ENCODE measurements around the gene PA2G4. TPM values are rescaled to one million over a fixed set of nuclear protein-coding genes. Genes with fewer than 3 reads are reported as not detected.
"Not testable (repeated sequence)": the region's sequence is repeated elsewhere in the genome, so short reads cannot be mapped to it uniquely, and the experiment has no call there.

The PA2G4 gene
- total RNA-seq, result 99.0 and 115 TPM in 2 replicates

DNA sequence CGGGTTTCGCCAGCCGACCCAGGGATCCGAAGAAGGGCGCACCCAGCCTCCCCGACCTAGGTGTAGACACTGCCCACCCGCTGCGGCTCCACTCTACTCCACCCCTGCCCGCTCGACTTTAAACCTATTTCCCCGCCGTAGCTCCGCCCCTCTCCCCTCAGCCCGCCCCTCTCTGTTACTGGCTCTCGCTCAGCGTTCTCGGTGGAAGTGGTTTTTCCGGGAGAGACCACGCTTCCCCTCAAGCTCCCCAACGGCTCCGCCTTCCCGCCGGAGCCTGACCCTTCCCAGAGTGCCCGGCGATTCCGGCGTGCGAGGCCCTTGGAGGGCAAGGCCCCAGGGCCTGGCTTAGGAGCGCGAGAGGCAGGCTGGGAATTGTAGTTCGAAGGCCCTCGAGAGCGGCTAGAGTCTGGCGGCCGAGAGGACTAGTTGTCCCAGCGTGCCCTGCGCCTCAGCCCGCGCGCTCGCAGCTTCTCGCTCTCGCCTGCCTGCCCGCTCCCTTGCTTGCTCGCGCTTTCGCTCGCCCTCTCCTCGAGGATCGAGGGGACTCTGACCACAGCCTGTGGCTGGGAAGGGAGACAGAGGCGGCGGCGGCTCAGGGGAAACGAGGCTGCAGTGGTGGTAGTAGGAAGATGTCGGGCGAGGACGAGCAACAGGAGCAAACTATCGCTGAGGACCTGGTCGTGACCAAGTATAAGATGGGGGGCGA is at the start of gene PA2G4:
PA2G4 (plus strand) TSS at position 451 of the 706 bp plus-strand sequence; CDS start at position 630, 179 bp downstream.
- H2AFZ ChIP-seq (ENCODE audit: low read length), result peak within 1 kb of the TSS; percentile 95
- peaks cover 27% of the 10 kb centered on the region for H3K36me3 ChIP-seq (ENCODE audit: insufficient read depth, low read length)
- peak within 1 kb of the TSS; percentile 83 for H3K4me2 ChIP-seq (ENCODE audit: insufficient read depth, low read length)
- no peaks in the 10 kb centered on the region for H3K27me3 ChIP-seq (ENCODE audit: insufficient read depth, low read length)
- peaks cover 3% of the 10 kb centered on the region for H4K20me1 ChIP-seq (ENCODE audit: insufficient read depth, low read length)
- H3K27ac ChIP-seq (ENCODE audit: low read depth, low read length), result peak within 1 kb of the TSS; percentile 73
- peak; percentile 98 for DNase-seq (ENCODE audit: insufficient read length, low spot score, missing footprints)
- TF ChIP-seq, protein P1, sequence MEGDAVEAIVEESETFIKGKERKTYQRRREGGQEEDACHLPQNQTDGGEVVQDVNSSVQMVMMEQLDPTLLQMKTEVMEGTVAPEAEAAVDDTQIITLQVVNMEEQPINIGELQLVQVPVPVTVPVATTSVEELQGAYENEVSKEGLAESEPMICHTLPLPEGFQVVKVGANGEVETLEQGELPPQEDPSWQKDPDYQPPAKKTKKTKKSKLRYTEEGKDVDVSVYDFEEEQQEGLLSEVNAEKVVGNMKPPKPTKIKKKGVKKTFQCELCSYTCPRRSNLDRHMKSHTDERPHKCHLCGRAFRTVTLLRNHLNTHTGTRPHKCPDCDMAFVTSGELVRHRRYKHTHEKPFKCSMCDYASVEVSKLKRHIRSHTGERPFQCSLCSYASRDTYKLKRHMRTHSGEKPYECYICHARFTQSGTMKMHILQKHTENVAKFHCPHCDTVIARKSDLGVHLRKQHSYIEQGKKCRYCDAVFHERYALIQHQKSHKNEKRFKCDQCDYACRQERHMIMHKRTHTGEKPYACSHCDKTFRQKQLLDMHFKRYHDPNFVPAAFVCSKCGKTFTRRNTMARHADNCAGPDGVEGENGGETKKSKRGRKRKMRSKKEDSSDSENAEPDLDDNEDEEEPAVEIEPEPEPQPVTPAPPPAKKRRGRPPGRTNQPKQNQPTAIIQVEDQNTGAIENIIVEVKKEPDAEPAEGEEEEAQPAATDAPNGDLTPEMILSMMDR (IDR thresholded peaks at IDR 0.05; ENCODE audit: extremely low read depth, low read depth, low read length), result no peak
- H3K79me2 ChIP-seq (ENCODE audit: insufficient read depth, low read length), result peaks cover 36% of the 10 kb centered on the region
- no peaks in the 10 kb centered on the region for H3K9me3 ChIP-seq (ENCODE audit: low read depth, low read length)
- H3K4me3 ChIP-seq (ENCODE audit: insufficient read depth, low read length), result peak within 1 kb of the TSS; percentile 94
- H3K4me1 ChIP-seq (ENCODE audit: insufficient read depth, low read length), result peaks cover 18% of the 10 kb centered on the region

DNA sequence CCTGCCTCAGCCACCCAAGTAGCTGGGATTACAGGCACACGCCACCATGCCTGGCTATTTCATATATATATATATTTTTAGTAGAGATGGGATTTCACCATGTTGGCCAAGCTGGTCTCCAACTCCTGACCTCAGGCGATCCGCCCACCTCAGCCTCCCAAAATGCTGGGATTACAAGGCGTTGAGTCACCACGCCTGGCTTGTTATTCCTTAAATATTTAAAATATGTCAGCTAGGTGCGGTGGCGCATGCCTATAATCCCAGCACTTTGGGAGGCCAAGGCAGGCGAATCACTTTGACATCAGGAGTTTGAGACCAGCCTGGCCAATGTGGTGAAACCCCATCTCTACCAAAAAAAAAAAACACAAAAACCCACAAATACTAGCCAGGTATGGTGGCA is 44.4 kb upstream of the PA2G4 start:
- H4K20me1 ChIP-seq (ENCODE audit: insufficient read depth, low read length); H3K4me3 ChIP-seq (ENCODE audit: insufficient read depth, low read length); H3K4me1 ChIP-seq (ENCODE audit: insufficient read depth, low read length); H3K79me2 ChIP-seq (ENCODE audit: insufficient read depth, low read length); H3K27me3 ChIP-seq (ENCODE audit: insufficient read depth, low read length); H3K4me2 ChIP-seq (ENCODE audit: insufficient read depth, low read length); H3K9me3 ChIP-seq (ENCODE audit: low read depth, low read length); H3K36me3 ChIP-seq (ENCODE audit: insufficient read depth, low read length); H2AFZ ChIP-seq (ENCODE audit: low read length): not testable (repeated sequence)
- peak; percentile 82 for DNase-seq (ENCODE audit: insufficient read length, low spot score, missing footprints)
- H3K27ac ChIP-seq (ENCODE audit: low read depth, low read length), result peak overlapping the region; percentile 23

DNA sequence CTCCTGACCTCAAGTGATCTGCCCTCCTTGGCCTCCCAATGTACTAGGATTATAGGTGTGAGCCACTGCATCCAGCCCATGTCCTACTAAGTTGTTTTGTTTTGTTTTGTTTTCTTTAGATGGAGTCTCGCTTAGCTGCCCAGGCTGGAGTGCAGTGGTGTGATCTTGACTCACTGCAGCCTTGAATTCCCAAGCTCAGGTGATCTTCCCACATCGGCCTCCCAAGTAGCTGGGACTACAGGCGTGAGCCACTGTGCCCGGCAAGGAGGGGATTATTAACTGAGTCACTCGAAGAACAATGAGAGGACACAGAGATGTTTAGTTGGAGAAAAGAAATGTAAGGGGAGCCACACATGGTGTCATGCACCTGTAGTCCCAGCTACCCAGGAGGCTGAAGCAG is 42.4 kb upstream of the PA2G4 start:
- H3K4me1 ChIP-seq (ENCODE audit: insufficient read depth, low read length), result peaks cover 7% of the 10 kb centered on the region
- no peaks in the 10 kb centered on the region for H3K79me2 ChIP-seq (ENCODE audit: insufficient read depth, low read length)
- no peak overlapping the region for H3K27ac ChIP-seq (ENCODE audit: low read depth, low read length)
- no peaks in the 10 kb centered on the region for H3K27me3 ChIP-seq (ENCODE audit: insufficient read depth, low read length)
- no peak overlapping the region for H3K4me2 ChIP-seq (ENCODE audit: insufficient read depth, low read length)
- no peaks in the 10 kb centered on the region for H4K20me1 ChIP-seq (ENCODE audit: insufficient read depth, low read length)
- no peaks in the 10 kb centered on the region for H3K9me3 ChIP-seq (ENCODE audit: low read depth, low read length)
- TF ChIP-seq, protein P1 (IDR thresholded peaks at IDR 0.05; ENCODE audit: extremely low read depth, low read depth, low read length), result no peak
- no peak overlapping the region for H3K4me3 ChIP-seq (ENCODE audit: insufficient read depth, low read length)
- DNase-seq (ENCODE audit: insufficient read length, low spot score, missing footprints), result no peak
- no peak overlapping the region for H2AFZ ChIP-seq (ENCODE audit: low read length)
- H3K36me3 ChIP-seq (ENCODE audit: insufficient read depth, low read length), result no peaks in the 10 kb centered on the region

DNA sequence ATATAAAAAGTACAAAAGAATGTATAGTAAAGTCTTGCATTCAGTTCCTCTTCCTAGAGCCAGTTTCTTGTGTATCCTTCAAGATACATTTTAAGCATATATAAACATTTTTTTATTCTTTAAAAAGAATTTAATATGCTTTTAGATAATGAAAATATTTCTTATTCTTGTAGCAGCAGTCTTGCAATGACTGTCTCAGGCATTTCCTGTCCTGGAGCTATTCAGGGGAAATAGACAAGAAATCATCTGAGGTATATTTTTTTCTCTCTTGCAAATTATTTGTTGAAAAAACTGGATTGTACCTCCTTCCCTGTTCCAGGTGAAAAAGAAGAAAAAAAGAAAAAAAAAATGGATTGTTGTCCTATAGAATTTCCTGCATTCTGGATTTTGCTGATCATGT is 41.4 kb upstream of the PA2G4 start:
- DNase-seq (ENCODE audit: insufficient read length, low spot score, missing footprints), result peak; percentile 76
- Histone ChIP-seq H3K9me3 (ENCODE audit: low read depth, low read length) (no peaks in the 10 kb centered on the region), H3K4me1 (ENCODE audit: insufficient read depth, low read length) (peaks cover 7% of the 10 kb centered on the region), H3K36me3 (ENCODE audit: insufficient read depth, low read length) (no peaks in the 10 kb centered on the region), H3K79me2 (ENCODE audit: insufficient read depth, low read length) (no peaks in the 10 kb centered on the region), H2AFZ (ENCODE audit: low read length) (no peak overlapping the region), H3K27ac (ENCODE audit: low read depth, low read length) (peak overlapping the region; percentile 17), H3K27me3 (ENCODE audit: insufficient read depth, low read length) (no peaks in the 10 kb centered on the region), H3K4me2 (ENCODE audit: insufficient read depth, low read length) (no peak overlapping the region), H3K4me3 (ENCODE audit: insufficient read depth, low read length) (no peak overlapping the region), H4K20me1 (ENCODE audit: insufficient read depth, low read length) (no peaks in the 10 kb centered on the region)
- TF ChIP-seq, protein P1 (IDR thresholded peaks at IDR 0.05; ENCODE audit: extremely low read depth, low read depth, low read length), result no peak

All from osteoblast (primary cell).